A549 (cell line): ENCODE measurements around the gene C21orf58. TPM values are rescaled to one million over a fixed set of nuclear protein-coding genes. Genes with fewer than 3 reads are reported as not detected.

ENCODE experiments used
- ATAC-seq, 2 experiments: fragments of 200-7000 bp in 1 of 2; fragments of >200 bp in 1 of 2; cut with Nextera tagmentation in 1 of 2; cut with Tn5 transposase in 1 of 2; 3 replicates each; pipeline versions ENCODE4 v1.8.0 to v1.9.1; 2018 to 2020; ENCODE audit warnings: mild to moderate bottlenecking in 1 of 2, moderate library complexity in 1 of 2
- CTCF ChIA-PET: fragments of 300-600 bp; sonication (Branson Sonifier 250); formaldehyde crosslinking; extraction: SDS; loops from one replicate; lab custom pipeline; 2021; ENCODE audit warnings: antibody characterized with exemption, inconsistent platforms; lab: Yijun Ruan, JAX
- POLR2A ChIA-PET: fragments of 350-600 bp; formaldehyde crosslinking; extraction: SDS; loops from one replicate; lab custom pipeline; 2021; ENCODE audit warnings: antibody characterized with exemption, inconsistent platforms; lab: Yijun Ruan, JAX
- DNase-seq, 2 experiments: peaks; one replicate each; pipeline versions ENCODE4 v3.0.0 to v3.0.0-alpha.2; 2011 to 2016; ENCODE audit warnings: low read depth in 1 of 2, low spot score in 1 of 2
- FAIRE-seq: peaks from 2 replicates; lab custom pipeline; 2011; peaks lifted over from hg19 to GRCh38; lab: Jason Lieb, UNC
- H3K27ac ChIP-seq, 2 experiments: fragments of >200 bp; sonication (Bioruptor Twin); formaldehyde crosslinking; 3 replicates each; pipeline ENCODE4 v1.5.1; 2016 to 2017
- H3K4me1 ChIP-seq: fragments of >200 bp; sonication (Bioruptor Twin); formaldehyde crosslinking; 3 replicates; pipeline ENCODE4 v1.6.1; 2016
- H3K4me2 ChIP-seq: fragments of >200 bp; sonication (Bioruptor Twin); formaldehyde crosslinking; 3 replicates; pipeline ENCODE4 v1.6.1; 2016
- H3K4me3 ChIP-seq: fragments of >200 bp; sonication (Bioruptor Twin); formaldehyde crosslinking; 3 replicates; pipeline ENCODE4 v1.5.1; 2016
- H3K9me3 ChIP-seq: fragments of >200 bp; sonication (Bioruptor Twin); formaldehyde crosslinking; 3 replicates; pipeline ENCODE4 v1.6.1; 2016
- CBX2 ChIP-seq: fragments of 200-600 bp; sonication (generic); IDR thresholded peaks from 2 replicates; pipeline ENCODE4 v1.6.1; 2016; ENCODE audit warnings: low read depth, mild to moderate bottlenecking, borderline replicate concordance
- ELK1 ChIP-seq: fragments of 150-350 bp; IDR thresholded peaks from 2 replicates; pipeline ENCODE4 v1.6.1; 2014; ENCODE audit warnings: low read depth, mild to moderate bottlenecking, low read length
- FOSB ChIP-seq: fragments of 250-450 bp; sonication (Bioruptor Pico); IDR thresholded peaks from 2 replicates; pipeline ENCODE4 v1.5.0; 2020; ENCODE audit warnings: mild to moderate bottlenecking, moderate library complexity
- FOSL2 ChIP-seq, 2 experiments: fragments of 450-650 bp in 1 of 2; fragments of >200 bp in 1 of 2; sonication (Bioruptor Twin) in 1 of 2; formaldehyde crosslinking; IDR thresholded peaks; 2 replicates each; pipeline versions ENCODE4 v1.5.0 to v1.6.1; 2016 to 2020; ENCODE audit warnings: mild to moderate bottlenecking in 1 of 2, moderate library complexity in 1 of 2
- HMGXB4 ChIP-seq: fragments of 250-450 bp; sonication (Bioruptor Pico); IDR thresholded peaks from 2 replicates; pipeline ENCODE4 v1.5.0; 2021; ENCODE audit warnings: mild to moderate bottlenecking, moderate library complexity, borderline replicate concordance
- HOXB5 ChIP-seq: fragments of 250-450 bp; sonication (Bioruptor Pico); IDR thresholded peaks from 2 replicates; pipeline ENCODE4 v1.5.0; 2020; ENCODE audit warnings: mild to moderate bottlenecking, moderate library complexity
- JUN ChIP-seq, 2 experiments: fragments of >200 bp; sonication (Bioruptor Twin); formaldehyde crosslinking; IDR thresholded peaks; 2 replicates in 1 of 2; 3 replicates in 1 of 2; pipeline ENCODE4 v1.6.1; 2016 to 2017
- NFE2L2 ChIP-seq: fragments of 150-350 bp; conservative IDR thresholded peaks from 2 replicates; pipeline ENCODE4 v1.6.1; 2014; ENCODE audit warnings: low read length
- RAD21 ChIP-seq, 2 experiments: fragments of >200 bp in 1 of 2; sonication (Bioruptor Twin) in 1 of 2; formaldehyde crosslinking in 1 of 2; IDR thresholded peaks in 1 of 2; conservative IDR thresholded peaks in 1 of 2; 2 replicates in 1 of 2; 3 replicates in 1 of 2; pipeline ENCODE4 v1.6.1; 2012 to 2018; ENCODE audit warnings: inconsistent platforms in 1 of 2
- RARB ChIP-seq: fragments of 250-450 bp; sonication (Bioruptor Pico); IDR thresholded peaks from 2 replicates; pipeline ENCODE4 v1.8.0; 2021; ENCODE audit warnings: mild to moderate bottlenecking, moderate library complexity
- REST ChIP-seq: fragments of 200-600 bp; sonication (generic); IDR thresholded peaks from 2 replicates; pipeline ENCODE4 v1.6.1; 2016; ENCODE audit warnings: antibody characterized with exemption, mild to moderate bottlenecking, moderate library complexity
- RFX5 ChIP-seq: fragments of 450-650 bp; IDR thresholded peaks from 2 replicates; pipeline ENCODE4 v1.7.1; 2014; ENCODE audit warnings: antibody characterized with exemption, mild to moderate bottlenecking, moderate library complexity
- WGBS: methylation state at CpG from one replicate; pipeline ENCODE4 v1.1.6; 2017; ENCODE audit errors: missing lambda C conversion rate; 5-methylcytosine and 5-hydroxymethylcytosine counted together
- polyA plus RNA-seq, 4 experiments: library from polyadenylated mRNA; depleted of rRNA in 3 of 4; stranded (reverse); fragments of >200 nt; fragmentation: RNase III in 1 of 4; extraction: RNeasy Plus Mini Kit Qiagen cat#74134 plus additional on column Dnase treatment in 1 of 4; gene quantifications; 2 replicates in 3 of 4; 3 replicates in 1 of 4; pipeline ENCODE4 v1.2.3, GENCODE V29; 2011 to 2017
- TF ChIP-seq, protein P1 (sequence below): fragments of >200 bp; sonication (Bioruptor Twin); formaldehyde crosslinking; IDR thresholded peaks from 3 replicates; pipeline ENCODE4 v1.5.1; 2016

Gene C21orf58
- polyA plus RNA-seq, 2 of the 4 experiments (the other 2 are of a cell fraction): 3.2 to 8.5 TPM

- H3K4me2 ChIP-seq: no peak overlapping the region
- H3K27ac ChIP-seq: no peak overlapping the region
- 96% methylated on average over 16 of the region's 19 CpGs for WGBS
- H3K4me1 ChIP-seq: no peaks in the 10 kb centered on the region
- no peak for TF ChIP-seq FOSB
- TF ChIP-seq HOXB5 (CRISPR knock-in tag): no peak
- TF ChIP-seq ELK1: no peak
- TF ChIP-seq RFX5: no peak
- TF ChIP-seq JUN (IDR thresholded peaks at IDR 0.05): no peak
- TF ChIP-seq RAD21 (conservative IDR thresholded peaks at IDR 0.05 in 1 of 2, IDR thresholded peaks at IDR 0.05 in 1 of 2): no peak
- TF ChIP-seq HMGXB4 (CRISPR knock-in tag): no peak
- no peaks in the 10 kb centered on the region for H3K9me3 ChIP-seq
- ChIA-PET CTCF (interaction anchor here (1.2 kb wide), 1 partner anchor 10 kb away, joined by 3 read pairs; no protein-coding TSS in a partner anchor), POLR2A (no interaction called here)
- ATAC-seq: no peak
- no peak overlapping the region for H3K4me3 ChIP-seq
- FAIRE-seq: no peak
- no peak for DNase-seq
These were observed 34.2 kb upstream of the C21orf58 start for GRCh38 chr21:46357684-46358425.

GRCh38 chr21:46357335-46357604 is 33.6 kb upstream of the C21orf58 start:
- no peak for TF ChIP-seq RARB (CRISPR knock-in tag)
- no peak for TF ChIP-seq ELK1
- no peak for TF ChIP-seq FOSL2 (IDR thresholded peaks at IDR 0.05)
- no peak for TF ChIP-seq FOSL2 (CRISPR knock-in tag; IDR thresholded peaks at IDR 0.05)
- no peak for TF ChIP-seq CBX2
- TF ChIP-seq REST: no peak
- no peak for TF ChIP-seq NFE2L2
- TF ChIP-seq, protein P1, sequence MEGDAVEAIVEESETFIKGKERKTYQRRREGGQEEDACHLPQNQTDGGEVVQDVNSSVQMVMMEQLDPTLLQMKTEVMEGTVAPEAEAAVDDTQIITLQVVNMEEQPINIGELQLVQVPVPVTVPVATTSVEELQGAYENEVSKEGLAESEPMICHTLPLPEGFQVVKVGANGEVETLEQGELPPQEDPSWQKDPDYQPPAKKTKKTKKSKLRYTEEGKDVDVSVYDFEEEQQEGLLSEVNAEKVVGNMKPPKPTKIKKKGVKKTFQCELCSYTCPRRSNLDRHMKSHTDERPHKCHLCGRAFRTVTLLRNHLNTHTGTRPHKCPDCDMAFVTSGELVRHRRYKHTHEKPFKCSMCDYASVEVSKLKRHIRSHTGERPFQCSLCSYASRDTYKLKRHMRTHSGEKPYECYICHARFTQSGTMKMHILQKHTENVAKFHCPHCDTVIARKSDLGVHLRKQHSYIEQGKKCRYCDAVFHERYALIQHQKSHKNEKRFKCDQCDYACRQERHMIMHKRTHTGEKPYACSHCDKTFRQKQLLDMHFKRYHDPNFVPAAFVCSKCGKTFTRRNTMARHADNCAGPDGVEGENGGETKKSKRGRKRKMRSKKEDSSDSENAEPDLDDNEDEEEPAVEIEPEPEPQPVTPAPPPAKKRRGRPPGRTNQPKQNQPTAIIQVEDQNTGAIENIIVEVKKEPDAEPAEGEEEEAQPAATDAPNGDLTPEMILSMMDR: no peak
- Histone ChIP-seq H3K4me2 (no peak overlapping the region), H3K27ac (no peak overlapping the region), H3K9me3 (no peaks in the 10 kb centered on the region), H3K4me3 (no peak overlapping the region), H3K4me1 (no peaks in the 10 kb centered on the region)
- no peak for DNase-seq
- ChIA-PET POLR2A (no interaction called here), CTCF (no interaction called here)
- no peak for FAIRE-seq
- ATAC-seq: no peak
- WGBS: 89% methylated on average over 4 of the region's 4 CpGs
